GM12878 (cell line): ENCODE results near the gene ZNF608.

ENCODE experiments used
- CEBPB ChIP-seq, 2 experiments: fragments of 150-350 bp in 1 of 2; IDR thresholded peaks; 2 replicates each; pipeline ENCODE4 v1.6.1; 2012 to 2014; ENCODE audit warnings: low read depth in 2 of 2, low read length in 2 of 2, borderline replicate concordance in 1 of 2, inconsistent platforms in 1 of 2
- CHD2 ChIP-seq: IDR thresholded peaks from 2 replicates; pipeline ENCODE4 v1.6.1; 2011; ENCODE audit warnings: low read depth, low read length, improper control_type of control experiment, borderline replicate concordance
- FOXK2 ChIP-seq: fragments of 450-650 bp; IDR thresholded peaks from 2 replicates; pipeline ENCODE4 v1.6.1; 2017; ENCODE audit warnings: mild to moderate bottlenecking, moderate library complexity
- HCFC1 ChIP-seq: fragments of 150-350 bp; IDR thresholded peaks from 2 replicates; pipeline ENCODE4 v1.6.1; 2014; ENCODE audit warnings: low read length
- JUND ChIP-seq: IDR thresholded peaks from 2 replicates; pipeline ENCODE4 v1.6.1; 2012; ENCODE audit warnings: low read depth, mild to moderate bottlenecking, low read length, improper control_type of control experiment, moderate library complexity
- POLR2AphosphoS2 ChIP-seq: IDR thresholded peaks from 2 replicates; pipeline ENCODE4 v1.6.1; 2011; ENCODE audit warnings: low read depth, mild to moderate bottlenecking, low read length, improper control_type of control experiment, moderate library complexity
- POLR2AphosphoS5 ChIP-seq: IDR thresholded peaks from 2 replicates; pipeline ENCODE4 v1.6.1; 2011; ENCODE audit warnings: mild to moderate bottlenecking, low read length, inconsistent platforms
- SMARCA5 ChIP-seq: fragments of 450-650 bp; IDR thresholded peaks from 2 replicates; pipeline ENCODE4 v1.6.1; 2017; ENCODE audit warnings: mild to moderate bottlenecking

DNA sequence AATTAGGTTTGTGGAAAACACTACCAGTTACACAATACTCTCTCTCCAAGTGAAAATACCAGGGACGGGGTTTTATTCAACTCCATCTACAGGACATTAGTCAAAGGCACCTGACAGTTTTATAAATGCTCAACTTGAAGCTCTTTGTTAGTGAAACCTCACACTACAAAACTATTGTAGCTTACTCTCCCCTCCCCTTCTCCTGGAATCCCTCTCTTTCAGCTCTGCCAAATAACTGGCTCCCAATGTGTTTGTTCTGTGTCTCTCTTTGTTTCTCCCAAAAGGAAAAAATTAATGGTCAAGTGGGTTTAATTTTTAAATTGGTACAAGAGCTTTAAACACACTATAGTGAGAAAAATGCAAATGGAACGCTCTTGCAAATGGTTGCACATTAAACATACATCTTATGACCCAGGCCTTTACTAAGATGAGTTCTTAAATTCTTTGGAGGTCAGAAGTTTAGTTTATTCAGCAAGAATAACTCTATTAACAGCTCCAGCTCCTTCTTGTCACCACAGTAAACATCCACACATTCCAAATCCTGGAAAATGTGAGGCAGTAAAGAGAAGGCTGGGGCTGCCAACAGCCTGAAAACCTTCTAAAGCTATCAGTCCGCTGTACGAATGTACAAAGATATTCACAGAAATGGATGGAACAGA is 48.4 kb downstream of the ZNF608 start:
- TF ChIP-seq CEBPB (IDR thresholded peaks at IDR 0.05; ENCODE audit: borderline replicate concordance in 1 of 2, low read depth in 2 of 2, low read length in 2 of 2) (no peak), POLR2AphosphoS2 (no peak), SMARCA5 (no peak), POLR2AphosphoS5 (no peak), HCFC1 (no peak), JUND (no peak), CHD2 (no peak), FOXK2 (no peak)
